ENCODE results near the gene MALT1.

GRCh38 chr18:58803978-58804377 is 132.7 kb downstream of the MALT1 start:
- TF ChIP-seq CTCF (conservative IDR thresholded peaks at IDR 0.05 in 1 of 2, IDR thresholded peaks at IDR 0.05 in 1 of 2; ENCODE audit: low read depth in 1 of 2, low read length in 2 of 2) (no peak), EZH2 (IDR thresholded peaks at IDR 0.05; ENCODE audit: low read length, missing control alignments) (no peak)
